Common myeloid progenitor, CD34-positive (primary cell): ENCODE measurements around the gene PAX3. TPM values are rescaled to one million over a fixed set of nuclear protein-coding genes. Genes with fewer than 3 reads are reported as not detected.

Source experiments
- CTCF ChIA-PET: fragments of 350-600 bp; sonication (Branson Sonifier 250); formaldehyde crosslinking; loops from one replicate; lab custom pipeline; 2021; ENCODE audit warnings: antibody characterized with exemption; lab: Charles Lee
- POLR2A ChIA-PET: fragments of 350-600 bp; sonication (Branson Sonifier 250); formaldehyde crosslinking; loops from one replicate; lab custom pipeline; 2021; ENCODE audit warnings: antibody characterized with exemption; lab: Charles Lee
- DNase-seq, 3 donors: peaks; one replicate each; pipeline versions ENCODE4 v3.0.0 to v3.0.0-alpha.2; 2013
- H3K27ac ChIP-seq, 2 experiments: 1 replicate in 1 of 2; 2 replicates in 1 of 2; pipeline ENCODE4 v1.7.0; 2013; ENCODE audit warnings: inconsistent platforms in 2 of 2, low read length in 2 of 2, mild to moderate bottlenecking in 2 of 2, low read depth in 1 of 2, moderate library complexity in 1 of 2; ENCODE audit not compliant: severe bottlenecking in 2 of 2, insufficient read depth in 1 of 2, poor library complexity in 1 of 2
- H3K27me3 ChIP-seq, 5 experiments: replicated peaks in 2 of 5; 1 replicate in 3 of 5; 2 replicates in 2 of 5; pipeline versions ENCODE4 v1.6.1 to v1.7.0; 2013; ENCODE audit warnings: low read length in 4 of 5, mild to moderate bottlenecking in 2 of 5, moderate library complexity in 2 of 5, inconsistent platforms in 1 of 5; ENCODE audit not compliant: insufficient read depth in 5 of 5, control insufficient read depth in 4 of 5
- H3K36me3 ChIP-seq, 4 experiments: 1 replicate in 2 of 4; 2 replicates in 2 of 4; pipeline versions ENCODE4 v1.6.1 to v1.7.0; 2013; ENCODE audit warnings: low read length in 3 of 4, control low read depth in 1 of 4, mild to moderate bottlenecking in 1 of 4; ENCODE audit not compliant: control insufficient read depth in 4 of 4, insufficient read depth in 4 of 4
- H3K4me1 ChIP-seq, 4 experiments: 1 replicate in 3 of 4; 2 replicates in 1 of 4; pipeline versions ENCODE4 v1.6.1 to v1.7.1; 2013; ENCODE audit warnings: low read length in 3 of 4, mild to moderate bottlenecking in 3 of 4, control low read depth in 1 of 4, inconsistent platforms in 1 of 4, moderate library complexity in 1 of 4; ENCODE audit not compliant: control insufficient read depth in 4 of 4, insufficient read depth in 4 of 4; ENCODE audit errors: control extremely low read depth in 1 of 4
- H3K4me3 ChIP-seq, 7 experiments: 1 replicate in 4 of 7; 2 replicates in 3 of 7; pipeline versions ENCODE4 v1.5.1 to v1.7.0; 2013; ENCODE audit warnings: mild to moderate bottlenecking in 7 of 7, low read length in 6 of 7, moderate library complexity in 6 of 7, inconsistent platforms in 2 of 7, low read depth in 2 of 7, control low read depth in 1 of 7; ENCODE audit not compliant: insufficient read depth in 4 of 7, control insufficient read depth in 1 of 7; ENCODE audit errors: extremely low read depth in 1 of 7
- H3K9me3 ChIP-seq, 5 experiments: 1 replicate in 4 of 5; 2 replicates in 1 of 5; pipeline versions ENCODE4 v1.6.1 to v1.7.1; 2013; ENCODE audit warnings: low read length in 4 of 5, mild to moderate bottlenecking in 2 of 5, inconsistent platforms in 1 of 5, low read depth in 1 of 5, moderate library complexity in 1 of 5; ENCODE audit not compliant: control insufficient read depth in 4 of 5, insufficient read depth in 2 of 5; ENCODE audit errors: control extremely low read depth in 1 of 5
- WGBS: methylation state at CpG from one replicate; pipeline ENCODE4 v1.1.5; 2013; ENCODE audit not compliant: insufficient coverage; 5-methylcytosine and 5-hydroxymethylcytosine counted together
- polyA plus RNA-seq: library from polyadenylated mRNA; unstranded; fragments of 120-200 nt; gene quantifications from one replicate; pipeline ENCODE4 v1.2.1, GENCODE V29; 2013

PAX3 gene
- polyA plus RNA-seq, result not detected

DNA sequence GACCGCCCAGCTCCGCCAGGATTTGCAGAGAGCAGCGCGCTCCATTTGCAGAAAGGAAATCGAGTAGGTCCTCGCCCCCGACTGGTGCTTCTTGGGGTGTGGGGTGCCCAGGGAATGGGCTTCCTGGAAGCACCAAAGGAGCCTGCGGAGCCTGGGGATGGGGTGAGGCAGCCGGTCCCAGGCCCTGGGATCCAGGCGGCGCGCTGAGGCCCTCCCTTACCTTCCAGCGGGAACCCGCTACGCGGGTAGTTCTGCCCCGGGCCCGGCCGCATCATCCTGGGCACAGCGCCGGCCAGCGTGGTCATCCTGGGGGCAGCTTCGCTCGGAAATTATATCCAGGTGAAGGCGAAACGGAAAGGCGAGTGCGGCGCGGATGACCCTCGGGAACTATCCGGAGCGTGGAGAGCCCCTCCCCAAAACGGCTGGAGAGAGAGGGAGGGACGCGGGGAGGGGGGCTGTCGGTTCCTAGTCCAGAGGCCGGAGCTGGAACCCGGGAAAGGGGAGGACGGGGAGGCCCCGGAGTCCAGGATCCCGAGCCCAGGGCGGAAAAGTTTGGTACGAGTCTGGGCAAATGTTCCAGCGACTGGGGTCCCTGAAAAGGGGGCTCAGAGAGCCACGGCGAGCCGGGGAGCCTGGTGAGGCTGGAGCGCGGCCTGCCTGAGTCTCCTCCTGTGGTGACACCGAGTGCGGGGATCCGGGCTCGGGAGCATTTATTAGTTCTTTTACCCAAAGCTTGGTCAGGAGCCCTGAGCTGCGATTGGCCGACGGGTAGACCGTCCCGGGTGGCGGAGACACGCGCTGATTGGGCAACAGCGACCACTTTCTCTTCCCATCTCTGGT, at the start of gene PAX3:
PAX3 (minus strand) TSS at position 688 of the 840 bp plus-strand sequence; CDS start at position 305, 383 bp downstream.
- CTCF ChIA-PET, result interaction anchor here (1.6 kb wide), 1 partner anchor 9 kb away, joined by 3 read pairs; no protein-coding TSS in a partner anchor
- Histone ChIP-seq H3K27me3 (peaks cover 0 to 100% (median 74%) of the 10 kb centered on the region in 5 experiments), H3K27ac (no peak within 1 kb of the TSS), H3K9me3 (peaks cover 0 to 1% (median 0%) of the 10 kb centered on the region in 5 experiments), H3K4me1 (peaks cover 0 to 33% (median 21%) of the 10 kb centered on the region in 4 experiments), H3K4me3 (peak within 1 kb of the TSS in 2 of 7 experiments; percentile 9 to 19), H3K36me3 (no peaks in the 10 kb centered on the region)
- WGBS, result 4% methylated on average over 63 of the region's 63 CpGs
- POLR2A ChIA-PET, result no interaction called here
- no peak for DNase-seq

DNA sequence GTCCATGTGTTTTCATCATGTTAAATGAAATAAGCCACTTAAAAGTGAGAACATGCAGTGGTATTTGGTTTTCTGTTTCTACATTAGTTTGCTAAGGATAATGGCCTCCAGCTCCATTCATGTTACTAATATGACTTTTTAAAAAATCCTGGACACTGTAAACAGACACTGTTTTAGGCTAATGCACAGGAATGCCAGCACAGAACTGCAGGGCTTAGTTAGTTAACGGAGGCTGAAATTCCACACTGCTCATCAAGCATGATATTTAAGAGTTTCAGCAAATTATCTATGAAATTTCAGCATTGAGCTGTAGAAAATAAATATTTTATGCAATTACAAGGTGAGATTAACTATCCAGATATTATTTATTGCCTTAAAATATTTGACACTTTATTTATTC, 42.5 kb upstream of the PAX3 start:
- no peak for DNase-seq
- Histone ChIP-seq H3K27ac (no peak overlapping the region), H3K4me1 (no peaks in the 10 kb centered on the region), H3K36me3 (no peaks in the 10 kb centered on the region), H3K27me3 (no peaks in the 10 kb centered on the region), H3K9me3 (no peaks in the 10 kb centered on the region), H3K4me3 (no peak overlapping the region)
- WGBS, result no CpG with 5 or more reads among the region's 1 CpG
- POLR2A ChIA-PET, result no interaction called here
- CTCF ChIA-PET, result no interaction called here

- no peak for DNase-seq
- Histone ChIP-seq H3K9me3 (peaks cover 0 to 8% (median 4%) of the 10 kb centered on the region in 5 experiments), H3K4me1 (no peaks in the 10 kb centered on the region), H3K27ac (no peak overlapping the region), H3K4me3 (no peak overlapping the region), H3K27me3 (no peaks in the 10 kb centered on the region), H3K36me3 (no peaks in the 10 kb centered on the region)
- CTCF ChIA-PET, result interaction anchor here (1.2 to 1.4 kb wide), 2 partner anchors 10 to 14 kb away, joined by 3 to 4 read pairs; no protein-coding TSS in a partner anchor
- POLR2A ChIA-PET, result no interaction called here
- WGBS, result 100% methylated on average over 1 of the region's 1 CpG
Measured at GRCh38 chr2:222338374-222338773, 39.6 kb upstream of the PAX3 start.

DNA sequence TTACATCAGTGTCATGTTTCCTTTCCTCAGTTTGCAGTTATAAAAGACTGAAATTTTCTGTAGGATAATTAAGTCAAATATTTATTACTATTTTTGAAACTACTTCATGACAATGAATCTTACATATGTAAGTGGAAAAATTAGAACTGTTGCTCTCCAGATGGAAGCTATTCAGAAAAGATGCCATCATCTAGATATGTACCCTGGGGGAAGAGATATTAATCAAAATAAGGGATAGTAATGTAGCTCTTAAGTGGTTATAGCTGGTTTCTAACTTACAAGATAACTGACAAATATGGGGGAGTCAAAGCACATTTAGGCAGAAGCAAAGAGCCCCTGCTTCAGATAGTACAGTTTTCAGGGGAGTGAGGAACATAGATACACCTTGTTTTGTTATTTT, 38.1 kb upstream of the PAX3 start:
- H3K36me3 ChIP-seq, result no peaks in the 10 kb centered on the region
- peaks cover 0 to 9% (median 4%) of the 10 kb centered on the region in 5 experiments for H3K9me3 ChIP-seq
- ChIA-PET POLR2A (no interaction called here), CTCF (interaction anchor here (1.4 kb wide), 1 partner anchor 19 kb away, joined by 3 read pairs; no protein-coding TSS in a partner anchor)
- H3K27ac ChIP-seq, result no peak overlapping the region
- no peak overlapping the region for H3K4me3 ChIP-seq
- H3K27me3 ChIP-seq, result no peaks in the 10 kb centered on the region
- no peak for DNase-seq
- H3K4me1 ChIP-seq, result peaks cover 0 to 2% (median 0%) of the 10 kb centered on the region in 4 experiments

DNA sequence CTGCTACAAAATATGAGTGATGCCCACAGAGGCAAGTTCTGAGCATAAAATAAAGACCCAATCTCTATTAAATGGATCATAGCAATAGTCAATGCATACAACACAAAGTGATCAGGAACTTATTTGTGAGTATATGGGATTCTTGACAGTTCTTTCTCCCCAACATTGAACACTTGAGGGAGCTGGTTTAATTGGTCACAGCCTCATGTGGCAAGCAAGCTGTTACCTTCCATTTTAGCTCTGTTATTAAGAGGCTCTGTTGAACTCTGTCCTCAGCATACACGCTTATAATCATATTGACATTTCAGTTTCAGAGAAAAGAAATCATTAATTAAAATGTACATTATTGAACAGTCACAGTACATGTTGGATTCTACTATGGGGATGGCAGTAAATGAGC, 37.6 kb upstream of the PAX3 start:
- POLR2A ChIA-PET, result no interaction called here
- H3K4me1 ChIP-seq, result peaks cover 0 to 2% (median 0%) of the 10 kb centered on the region in 4 experiments
- CTCF ChIA-PET, result interaction anchor here (1.4 kb wide), 1 partner anchor 18 kb away, joined by 3 read pairs; no protein-coding TSS in a partner anchor
- WGBS, result no CpG with 5 or more reads among the region's 1 CpG
- no peak overlapping the region for H3K4me3 ChIP-seq
- H3K27ac ChIP-seq, result no peak overlapping the region
- H3K27me3 ChIP-seq, result no peaks in the 10 kb centered on the region
- no peaks in the 10 kb centered on the region for H3K36me3 ChIP-seq
- DNase-seq, result no peak
- peaks cover 0 to 9% (median 4%) of the 10 kb centered on the region in 5 experiments for H3K9me3 ChIP-seq

- H3K9me3 ChIP-seq, result peaks cover under 1 to 9% (median 5%) of the 10 kb centered on the region in 5 experiments
- no CpG with 5 or more reads among the region's 2 CpGs for WGBS
- no peak for DNase-seq
- ChIA-PET POLR2A (interaction anchor here (0.7 kb wide), 1 partner anchor 88 kb away, joined by 5 read pairs; no protein-coding TSS in a partner anchor), CTCF (no interaction called here)
- no peaks in the 10 kb centered on the region for H3K36me3 ChIP-seq
- no peak overlapping the region for H3K27ac ChIP-seq
- peaks cover 0 to 3% (median 0%) of the 10 kb centered on the region in 5 experiments for H3K27me3 ChIP-seq
- H3K4me1 ChIP-seq, result peaks cover 0 to 2% (median 0%) of the 10 kb centered on the region in 4 experiments
- no peak overlapping the region for H3K4me3 ChIP-seq
Measured at GRCh38 chr2:222334914-222335313, 36.1 kb upstream of the PAX3 start.

DNA sequence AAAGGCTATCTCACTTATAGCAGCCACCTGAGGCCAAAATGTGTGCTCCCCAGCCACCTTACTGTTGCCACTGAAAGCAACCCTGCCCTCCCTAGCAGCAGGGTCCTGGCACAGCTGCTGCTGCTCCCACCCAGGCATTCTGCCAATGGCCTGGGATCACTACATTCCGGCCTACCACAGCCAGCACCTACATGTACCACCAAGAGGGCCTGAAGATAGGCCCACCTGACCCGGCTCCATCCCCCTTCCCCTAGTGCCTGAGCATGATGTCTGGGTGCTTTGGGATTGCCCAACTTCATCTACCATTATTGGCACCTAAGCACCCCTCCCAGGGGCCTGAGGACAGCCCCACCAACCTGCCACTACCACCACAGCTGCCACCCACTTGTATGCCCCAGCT, 34.6 kb upstream of the PAX3 start:
- Histone ChIP-seq H3K4me1 (peaks cover 0 to 2% (median 0%) of the 10 kb centered on the region in 4 experiments), H3K27me3 (peaks cover 0 to 3% (median 0%) of the 10 kb centered on the region in 5 experiments), H3K9me3 (peaks cover 2 to 9% (median 5%) of the 10 kb centered on the region in 5 experiments), H3K36me3 (no peaks in the 10 kb centered on the region), H3K4me3 (no peak overlapping the region), H3K27ac (no peak overlapping the region)
- ChIA-PET CTCF (no interaction called here), POLR2A (no interaction called here)
- no peak for DNase-seq
- 90% methylated on average over 2 of the region's 2 CpGs for WGBS
